HG03108 (cell line): ENCODE measurements around the gene PJVK.
A peak's percentile ranks its signal among the peaks of the same experiment; 100 is the strongest.

Experiments
- ATAC-seq: cut with Tn5 transposase; IDR thresholded peaks from one replicate; pipeline ENCODE4 v1.9.1; 2021; ENCODE audit warnings: moderate library complexity; ENCODE audit not compliant: unreplicated experiment

PJVK gene

GRCh38 chr2:178480227-178481181, 29.3 kb downstream of the PJVK start, which contains the start of gene PLEKHA3:
PLEKHA3 (plus strand) TSS chr2:178480457; CDS start chr2:178480870, 413 bp downstream.
- peak; percentile 66 for ATAC-seq

- ATAC-seq, result peak; percentile 28
These were observed 31.3 kb downstream of the PJVK start for GRCh38 chr2:178482437-178482836.

GRCh38 chr2:178484245-178485041, 33.3 kb downstream of the PJVK start:
- no peak for ATAC-seq

GRCh38 chr2:178485356-178485755, 34.2 kb downstream of the PJVK start:
- no peak for ATAC-seq

- ATAC-seq, result no peak
These were observed 40.4 kb downstream of the PJVK start for GRCh38 chr2:178491612-178492011.

- ATAC-seq, result no peak
These were observed 44.9 kb downstream of the PJVK start for GRCh38 chr2:178496049-178496448.

GRCh38 chr2:178498137-178498536, 47.0 kb downstream of the PJVK start:
- no peak for ATAC-seq

- ATAC-seq, result no peak
These were observed 48.5 kb downstream of the PJVK start for GRCh38 chr2:178499640-178500039.

GRCh38 chr2:178502751-178503150, 51.6 kb downstream of the PJVK start:
- ATAC-seq, result no peak

GRCh38 chr2:178506101-178506500, 54.9 kb downstream of the PJVK start:
- ATAC-seq, result no peak

GRCh38 chr2:178506524-178506923, 55.3 kb downstream of the PJVK start:
- no peak for ATAC-seq

GRCh38 chr2:178506949-178507348, 55.8 kb downstream of the PJVK start:
- ATAC-seq, result no peak

GRCh38 chr2:178508646-178509045, 57.5 kb downstream of the PJVK start:
- no peak for ATAC-seq

- ATAC-seq, result no peak
These were observed 59.2 kb downstream of the PJVK start for GRCh38 chr2:178510384-178510783.
